HG03342 (cell line): ENCODE data around the gene HECTD4.

Experiments
- ATAC-seq: cut with Tn5 transposase; IDR thresholded peaks from one replicate; pipeline ENCODE4 v1.9.1; 2021; ENCODE audit warnings: mild to moderate bottlenecking, moderate library complexity; ENCODE audit not compliant: unreplicated experiment

HECTD4 gene

DNA sequence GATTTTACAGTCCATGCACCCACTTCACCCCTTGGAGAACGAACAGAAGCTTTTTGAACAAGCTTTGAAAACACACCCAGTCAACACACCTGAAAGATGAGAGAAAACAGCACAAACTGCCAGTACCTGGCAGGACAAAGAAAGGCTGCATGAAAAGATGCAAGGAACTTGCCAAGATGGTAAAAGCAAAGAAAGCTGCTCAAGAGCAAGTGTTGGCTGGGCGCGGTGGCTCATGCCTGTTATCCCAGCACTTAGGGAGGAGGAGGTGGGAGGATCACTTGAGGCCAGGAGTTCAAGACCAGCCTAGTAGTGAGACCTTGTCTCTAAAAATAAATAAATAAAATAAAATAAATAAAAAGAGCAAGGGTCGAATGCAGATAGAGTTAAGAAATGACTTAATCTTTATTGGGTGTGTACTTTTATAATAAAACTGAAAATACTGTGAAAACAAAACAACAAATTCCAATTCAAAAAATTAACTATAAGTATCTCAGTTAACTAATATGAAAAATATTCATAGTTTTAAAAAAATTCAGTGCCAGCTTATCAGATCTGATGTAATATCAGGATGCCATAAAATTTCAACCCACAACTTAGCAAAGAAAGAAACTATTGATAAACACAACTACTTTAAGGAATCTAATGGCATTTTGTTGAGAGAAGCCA lies 59.2 kb downstream of the HECTD4 start:
- ATAC-seq = no peak

DNA sequence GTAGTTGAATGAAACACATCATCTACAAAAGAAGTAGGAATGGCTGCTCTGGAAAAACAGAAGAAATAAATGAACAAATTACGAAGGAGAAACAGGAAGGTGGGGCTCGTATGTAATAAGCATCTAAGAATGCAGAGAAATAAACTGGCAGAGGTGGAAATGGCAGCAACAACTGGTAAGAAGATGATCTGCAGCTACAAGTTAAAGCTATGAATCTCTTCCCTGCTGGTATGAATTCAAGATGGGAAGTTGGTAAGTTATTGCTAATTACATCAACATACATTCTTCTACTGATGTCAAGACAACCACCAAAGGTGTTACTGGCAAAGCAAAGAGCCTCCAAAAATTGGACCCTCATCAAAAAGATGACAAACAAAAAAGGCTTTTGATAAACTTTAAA lies 59.8 kb downstream of the HECTD4 start:
- no peak for ATAC-seq

DNA sequence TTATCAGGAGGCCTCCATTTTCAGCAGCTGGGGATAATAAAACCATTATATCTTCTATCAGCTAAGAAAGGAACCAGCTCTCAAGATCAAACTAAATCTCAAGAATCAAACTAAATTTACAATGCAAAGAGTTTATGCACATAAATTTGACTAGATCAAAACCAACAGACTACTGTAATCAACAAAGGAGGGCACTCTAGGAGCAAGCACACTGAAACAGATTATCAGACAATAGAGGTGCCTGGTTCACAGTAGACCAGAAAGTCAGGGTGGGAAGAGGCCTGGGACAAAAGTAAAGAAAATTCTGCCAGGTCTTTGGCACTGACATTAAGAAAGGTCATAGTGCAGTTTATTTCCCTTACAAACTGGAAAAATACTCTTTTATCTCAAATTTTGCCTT lies 61.0 kb downstream of the HECTD4 start:
- no peak for ATAC-seq

DNA sequence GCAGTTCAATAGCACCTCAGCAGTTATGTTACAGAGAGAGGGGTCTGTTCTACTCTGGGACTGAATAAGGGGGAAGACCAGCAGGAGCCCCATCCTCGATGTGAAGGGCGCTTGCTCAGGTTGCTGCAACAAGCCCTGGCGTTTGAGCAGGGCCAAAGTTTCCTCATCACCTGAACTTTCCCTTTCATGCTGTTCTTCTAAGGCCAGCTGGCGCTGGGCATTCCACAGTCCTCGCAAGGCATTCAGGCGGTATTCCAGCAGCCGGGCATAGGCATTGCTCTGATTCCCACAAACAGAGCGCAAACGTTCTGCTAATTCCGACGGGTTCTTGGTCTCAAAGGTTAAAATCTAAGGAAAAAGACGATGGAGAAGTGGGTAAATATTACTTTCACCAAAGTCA lies 62.8 kb downstream of the HECTD4 start:
- ATAC-seq = no peak

DNA sequence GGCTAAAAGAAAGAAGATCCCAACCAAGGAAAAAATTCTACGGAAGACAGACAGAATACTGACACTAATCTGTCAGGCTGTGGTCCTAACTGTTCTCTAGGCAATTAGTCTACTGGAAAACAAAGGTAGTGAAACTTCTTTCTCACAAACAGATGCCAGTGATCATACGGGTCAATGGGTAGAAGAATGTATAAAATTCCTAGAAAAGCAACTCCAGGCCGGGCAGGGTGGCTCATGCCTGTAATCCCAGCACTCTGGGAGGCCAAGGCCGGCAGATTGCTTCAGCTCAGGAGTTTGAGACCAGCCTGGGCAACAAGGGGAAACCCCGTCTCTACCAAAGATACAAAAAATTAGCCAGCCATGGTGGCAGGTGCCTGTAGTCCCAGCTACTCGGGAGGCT lies 64.8 kb downstream of the HECTD4 start:
- no peak for ATAC-seq

DNA sequence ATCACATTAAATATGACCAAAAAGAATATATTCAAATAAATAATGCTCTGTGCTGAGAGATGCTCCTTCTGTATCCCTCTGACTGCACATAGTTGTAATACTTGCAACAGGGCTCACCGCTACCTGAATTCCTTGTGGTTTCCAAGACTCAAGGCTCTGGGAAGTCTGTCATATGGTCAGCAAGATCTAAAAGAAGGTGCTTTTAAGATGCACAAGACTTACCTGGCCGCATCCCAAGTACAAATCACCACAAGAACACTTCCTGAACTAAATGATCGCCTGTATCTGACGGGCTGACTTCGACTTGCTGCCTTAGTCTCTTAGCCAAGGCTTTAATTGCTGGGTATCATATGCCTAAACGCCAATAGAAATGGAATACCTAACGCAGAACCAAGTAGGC lies 67.2 kb downstream of the HECTD4 start:
- ATAC-seq = no peak

DNA sequence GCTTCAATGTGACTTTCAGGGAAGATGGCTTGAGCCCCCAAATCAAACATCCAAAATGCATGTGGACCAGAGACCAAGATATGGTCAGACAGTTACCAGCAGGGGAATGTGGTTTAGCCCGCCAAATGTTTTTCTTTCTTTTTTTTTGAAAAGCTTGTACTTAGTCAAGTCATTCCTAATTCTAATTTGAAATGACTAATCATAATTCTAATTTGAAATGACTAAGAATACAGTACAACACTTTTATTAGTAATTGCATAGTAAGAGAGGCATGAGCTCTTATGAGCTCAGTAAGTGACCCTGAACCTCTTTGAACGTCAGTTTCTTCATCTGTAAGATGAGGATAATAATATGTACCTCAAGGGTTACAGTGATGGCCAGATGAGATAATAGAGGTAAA lies 72.4 kb downstream of the HECTD4 start:
- ATAC-seq = no peak

DNA sequence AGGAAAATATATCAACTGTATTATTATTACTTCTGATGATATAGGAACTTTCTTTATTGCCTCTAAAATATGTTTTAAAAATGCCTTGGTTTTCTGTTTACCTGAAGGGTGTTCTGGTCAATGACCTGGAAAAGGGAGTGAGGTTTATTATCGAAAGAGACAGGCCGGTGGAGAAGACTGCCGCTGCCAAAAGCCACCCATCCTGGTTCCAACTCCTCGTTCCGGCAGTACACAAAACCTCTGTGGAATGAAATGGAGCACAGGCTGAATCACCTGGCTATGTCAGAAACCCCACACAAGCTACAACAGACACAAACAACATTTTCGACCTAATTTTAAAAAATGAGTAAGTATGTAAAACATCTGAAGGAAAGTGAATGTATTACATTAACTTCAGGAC lies 73.6 kb downstream of the HECTD4 start:
- ATAC-seq = no peak

DNA sequence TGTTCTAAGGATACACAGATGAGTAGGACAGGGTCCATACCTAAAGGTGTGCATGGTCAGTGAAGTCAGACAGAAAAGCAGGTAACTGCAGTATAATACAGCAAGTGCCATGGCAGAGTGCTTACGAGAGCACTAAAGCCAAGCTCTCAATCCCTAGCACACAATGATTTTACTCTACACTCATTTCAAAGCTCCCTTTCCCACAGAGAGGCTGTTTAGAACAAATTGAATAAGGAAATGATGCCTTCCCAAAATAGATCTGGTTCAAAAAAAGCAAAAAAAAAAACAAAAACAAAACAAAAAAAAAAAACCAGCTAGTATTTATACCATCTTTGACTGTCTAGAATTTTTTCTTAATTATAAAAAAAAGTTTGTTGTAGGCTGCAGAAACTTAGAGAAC lies 74.1 kb downstream of the HECTD4 start:
- ATAC-seq = no peak

DNA sequence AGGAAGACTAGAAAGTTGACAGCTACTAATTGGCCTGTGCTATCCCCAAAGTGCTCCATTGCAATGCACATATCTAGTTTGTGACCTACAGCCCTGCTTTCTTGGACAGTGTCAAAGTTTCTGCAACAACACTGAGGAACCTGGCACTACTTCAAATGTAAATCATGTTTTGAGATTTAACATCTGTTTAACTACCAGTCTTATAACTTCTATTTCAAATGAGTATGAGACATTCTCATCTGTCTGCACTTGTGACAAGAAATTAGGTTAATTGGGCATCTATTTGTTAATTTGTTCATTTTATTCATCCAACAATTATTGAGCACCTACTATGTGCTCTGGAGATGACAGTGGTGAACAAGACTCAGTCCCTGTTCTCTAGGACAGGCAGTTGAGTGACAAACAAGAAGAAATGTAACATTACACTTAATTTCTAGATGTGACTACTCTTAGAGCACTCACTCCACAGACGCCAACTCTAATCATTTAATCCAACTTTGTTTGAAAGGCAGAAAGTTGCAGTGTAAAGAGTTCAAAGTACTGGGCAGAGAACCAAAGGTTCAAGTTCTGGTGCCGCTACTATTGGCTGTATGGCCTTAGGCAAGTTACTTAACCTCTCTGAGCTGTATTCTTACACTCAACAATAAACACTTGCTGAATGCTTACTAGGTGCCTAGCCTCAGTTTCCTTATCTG lies 74.8 kb downstream of the HECTD4 start:
- no peak for ATAC-seq

DNA sequence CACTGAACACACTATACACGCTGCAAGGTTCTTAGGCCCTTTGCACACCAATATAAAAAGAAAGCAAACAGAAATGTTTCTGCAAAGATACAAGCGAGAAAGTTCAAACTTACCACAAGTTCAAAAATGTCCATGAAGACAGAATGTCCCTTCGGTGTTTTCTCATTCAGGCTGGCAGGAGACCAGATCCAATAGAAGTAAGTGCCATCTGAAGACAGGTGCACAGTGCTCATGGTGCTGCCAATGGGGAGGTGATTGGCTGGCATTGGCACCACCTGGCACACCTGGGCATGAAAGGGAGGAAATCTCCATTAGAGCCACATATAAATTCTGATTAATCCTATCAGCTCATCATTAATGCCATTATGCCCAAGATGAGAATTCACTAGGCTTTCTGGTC lies 76.3 kb downstream of the HECTD4 start:
- ATAC-seq = no peak

DNA sequence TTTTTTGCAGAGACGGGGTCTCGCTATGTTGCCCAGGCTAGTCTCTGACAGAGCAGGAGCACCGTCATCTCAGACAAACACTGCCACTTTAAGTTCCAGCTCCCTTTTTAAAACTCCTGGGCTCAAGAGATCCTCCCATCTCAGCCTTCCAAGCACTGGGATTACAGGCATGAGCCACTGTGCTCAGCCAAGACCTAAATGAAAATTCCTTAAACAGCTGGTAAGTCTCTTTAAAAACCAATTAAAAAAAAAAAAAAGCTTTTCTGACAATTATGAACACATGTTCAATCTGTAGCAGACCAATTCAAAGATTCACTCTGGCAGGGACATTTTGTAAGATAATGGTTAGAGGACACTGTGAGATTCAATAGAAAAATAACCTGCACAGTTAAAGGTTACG lies 77.8 kb downstream of the HECTD4 start:
- ATAC-seq = no peak

DNA sequence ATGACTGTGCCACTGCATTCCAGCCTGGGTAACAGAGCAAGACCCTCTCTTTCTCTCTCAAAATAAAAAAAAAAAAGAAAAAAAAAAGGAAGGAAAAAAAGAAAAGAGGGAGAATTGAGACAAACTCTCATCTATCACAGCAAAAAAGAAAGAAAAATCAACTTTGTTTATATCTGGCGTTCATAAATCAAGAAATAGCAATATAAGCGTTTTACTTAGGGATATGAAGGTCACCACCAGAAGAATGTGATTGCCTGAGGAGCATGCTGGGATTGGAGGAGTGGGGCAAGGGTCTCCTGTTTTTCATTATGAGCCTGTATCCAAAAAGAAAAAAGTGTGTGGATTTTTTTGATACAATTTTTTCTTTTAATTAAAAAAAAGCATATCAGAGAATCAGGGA lies 78.4 kb downstream of the HECTD4 start:
- ATAC-seq = no peak

DNA sequence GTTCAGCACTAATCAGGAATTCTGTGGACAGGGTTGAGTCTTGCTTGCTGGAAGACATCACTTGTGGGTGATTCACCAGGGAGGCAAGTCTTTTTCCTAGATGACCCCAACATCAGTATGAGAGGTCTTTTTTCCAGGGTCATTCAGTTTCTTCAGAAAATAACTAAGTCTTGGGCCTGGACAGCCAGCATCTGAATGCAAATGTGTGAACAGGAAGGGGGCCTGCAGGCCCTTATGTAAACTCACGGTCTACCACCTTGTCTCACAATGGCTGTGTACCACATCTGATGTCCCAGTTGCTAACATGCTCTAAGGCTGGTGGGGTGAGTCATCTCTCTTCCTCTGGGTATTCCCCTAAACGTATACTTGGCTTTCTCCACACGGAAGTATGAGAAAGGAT lies 79.2 kb downstream of the HECTD4 start:
- ATAC-seq = peak; percentile 99

DNA sequence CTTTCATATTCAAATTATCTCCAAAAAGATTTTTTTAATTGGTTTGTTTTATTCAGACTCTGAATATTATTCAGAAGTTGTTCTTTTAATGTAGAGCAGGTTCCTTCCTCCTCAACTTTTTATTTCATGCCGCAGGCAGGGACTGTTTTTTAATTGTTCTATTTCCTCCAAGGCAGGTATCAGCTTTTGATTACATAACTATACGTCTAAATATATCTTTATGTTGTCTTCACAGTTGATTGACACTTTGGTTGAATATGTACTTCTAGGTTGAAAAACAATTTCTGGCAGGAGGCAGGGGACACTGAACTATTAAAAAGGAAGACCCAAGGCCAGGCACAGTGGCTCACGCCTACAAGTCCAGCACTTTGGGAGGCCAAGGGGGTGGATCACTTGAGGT lies 82.5 kb downstream of the HECTD4 start:
- ATAC-seq = no peak

DNA sequence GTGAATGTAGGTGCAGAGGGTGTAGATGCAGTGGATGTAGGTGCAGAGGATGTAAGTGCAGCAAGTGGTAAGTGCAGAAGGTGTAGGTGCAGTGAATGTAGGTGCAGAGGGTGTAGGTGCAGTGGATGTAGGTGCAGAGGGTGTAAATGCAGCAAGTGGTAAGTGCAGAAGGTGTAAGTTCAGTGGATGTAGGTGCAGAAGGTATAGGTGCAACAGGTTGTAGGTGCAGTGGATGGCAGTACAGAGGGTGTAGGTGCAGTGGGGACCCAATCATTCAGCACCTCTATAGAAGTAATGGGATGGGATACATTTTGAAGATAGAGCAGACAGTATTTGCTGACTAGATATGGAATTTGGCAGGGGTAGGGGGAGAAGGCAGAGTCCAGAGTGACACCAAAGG lies 85.0 kb downstream of the HECTD4 start:
- ATAC-seq = no peak

DNA sequence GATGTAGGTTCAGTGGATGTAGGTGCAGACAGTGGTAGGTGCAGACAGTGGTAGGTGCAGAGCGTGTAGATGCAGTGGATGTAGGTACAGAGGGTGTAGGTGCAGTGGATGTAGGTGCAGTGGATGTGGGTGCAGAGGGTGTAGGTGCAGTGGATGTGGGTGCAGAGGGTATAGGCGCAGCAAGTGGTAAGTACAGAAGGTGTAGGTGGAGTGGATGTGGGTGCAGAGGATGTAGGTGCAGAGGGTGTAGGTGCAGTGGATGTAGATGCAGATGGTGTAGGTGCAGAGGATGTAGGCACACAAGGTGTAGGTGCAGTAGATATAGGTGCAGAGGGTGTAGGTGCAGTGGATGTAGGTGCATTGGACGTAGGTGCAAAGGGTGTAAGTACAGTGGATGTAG lies 86.0 kb downstream of the HECTD4 start:
- no peak for ATAC-seq

DNA sequence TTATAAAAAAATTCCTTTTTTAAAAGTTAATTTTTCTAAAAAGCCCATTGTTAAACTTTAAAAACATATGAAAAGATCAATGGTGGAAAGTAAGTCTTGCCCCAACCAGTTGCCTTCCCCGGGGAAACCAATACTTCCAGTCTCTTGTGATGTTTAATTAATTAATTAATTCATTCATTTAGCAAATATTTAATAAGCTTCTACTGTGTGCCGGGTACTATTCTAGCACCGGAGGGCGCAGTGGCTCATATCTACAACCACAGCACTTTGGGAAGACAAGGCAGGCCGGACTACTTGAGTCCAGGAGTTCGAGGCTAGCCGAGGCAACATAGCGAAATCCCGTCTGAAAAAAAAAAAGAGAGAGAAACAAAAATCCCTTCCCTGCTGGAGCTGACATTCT lies 87.4 kb downstream of the HECTD4 start:
- no peak for ATAC-seq

DNA sequence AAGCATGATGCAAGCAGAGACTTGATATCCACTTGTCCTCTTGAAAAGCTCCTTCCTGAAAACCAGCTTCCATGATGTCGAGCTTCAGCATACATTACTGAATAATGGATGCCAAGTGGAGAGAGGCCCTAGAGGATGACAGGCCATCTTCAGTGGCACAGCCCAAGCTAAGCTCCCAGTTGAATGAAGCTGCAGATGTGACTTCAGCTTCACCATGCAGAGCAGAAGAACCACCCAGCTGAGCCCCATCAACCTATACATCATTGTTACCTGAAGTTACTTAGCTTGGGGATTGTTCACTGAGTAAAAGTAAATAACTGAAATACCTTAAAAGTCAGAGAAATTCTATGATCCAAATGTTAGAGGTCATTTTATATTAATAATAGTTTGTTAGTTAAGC lies 93.6 kb downstream of the HECTD4 start:
- ATAC-seq = no peak

DNA sequence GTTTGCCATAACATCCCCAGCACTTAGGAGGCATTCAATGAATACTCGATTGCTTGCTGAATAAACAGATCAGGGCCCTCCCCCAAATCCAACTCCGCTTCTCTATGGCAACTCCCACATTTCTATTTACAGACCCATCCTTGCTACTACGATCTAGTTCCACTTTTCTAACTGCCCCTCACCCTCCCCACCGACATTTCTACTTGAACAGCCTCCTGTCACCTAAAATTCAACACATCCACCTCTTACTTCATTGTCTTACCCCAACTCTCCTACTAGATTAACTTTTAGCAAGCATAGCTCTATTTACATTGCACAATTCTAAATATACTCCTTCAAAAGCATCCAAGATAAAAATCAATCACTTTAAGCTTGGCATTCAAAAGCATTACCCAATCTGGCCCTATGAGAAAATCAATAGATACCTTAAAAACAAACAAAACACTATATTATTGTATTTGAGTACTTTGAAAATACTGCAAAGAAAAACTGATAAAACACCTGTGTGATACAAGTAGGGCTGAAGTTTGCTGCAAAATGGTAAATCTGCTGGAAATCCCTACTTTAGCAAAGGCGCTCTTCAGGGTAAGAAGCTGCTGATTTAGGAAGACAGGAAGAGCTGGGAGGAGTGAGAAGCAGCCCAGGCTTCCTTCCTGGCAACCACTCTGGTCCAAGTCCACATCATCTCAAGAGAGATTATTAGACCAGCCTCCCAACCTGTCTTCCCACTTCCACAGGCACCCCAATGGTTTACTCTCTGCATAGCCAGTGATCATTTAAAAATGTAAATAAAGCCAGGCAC lies 96.4 kb downstream of the HECTD4 start:
- no peak for ATAC-seq

DNA sequence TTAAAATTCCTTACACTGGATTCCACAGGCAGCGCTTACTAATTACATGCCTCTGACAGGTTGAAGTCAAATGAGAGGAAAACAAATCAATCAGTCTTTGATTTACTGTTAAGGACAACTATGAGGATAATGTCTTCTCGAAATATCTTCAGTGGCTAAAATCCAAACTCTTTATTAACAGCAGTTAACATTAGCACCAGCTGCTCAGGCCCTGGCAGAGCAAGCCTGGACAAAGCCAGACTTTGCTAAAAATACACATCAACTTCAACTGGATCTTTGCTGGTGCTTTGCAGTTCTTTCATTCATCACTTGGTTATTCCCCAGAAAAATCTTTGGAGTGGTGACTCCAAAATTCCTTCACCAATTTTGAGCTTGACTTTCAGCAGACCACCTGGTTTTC lies 98.7 kb downstream of the HECTD4 start:
- no peak for ATAC-seq

DNA sequence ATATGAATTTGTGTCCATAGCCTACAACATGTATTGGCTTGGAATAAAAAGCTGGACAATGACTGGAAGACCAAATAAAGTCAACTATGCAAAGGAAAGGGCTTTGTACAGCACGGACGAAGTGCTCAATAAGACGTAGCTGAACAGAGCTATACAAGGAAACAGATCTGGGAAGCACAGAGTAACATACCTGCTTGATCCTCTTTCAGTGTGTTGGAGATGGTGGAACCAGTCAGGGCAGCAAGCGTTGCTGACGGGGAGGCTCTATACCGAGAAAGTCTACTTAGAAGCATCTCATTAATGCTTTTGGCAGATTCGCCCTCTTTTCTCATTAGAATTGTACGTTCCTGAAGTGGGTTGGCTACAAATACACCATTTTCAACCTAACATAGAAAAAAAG lies 99.3 kb downstream of the HECTD4 start:
- ATAC-seq = no peak
